Measurements from ENCODE around the gene BAIAP2.

DNA sequence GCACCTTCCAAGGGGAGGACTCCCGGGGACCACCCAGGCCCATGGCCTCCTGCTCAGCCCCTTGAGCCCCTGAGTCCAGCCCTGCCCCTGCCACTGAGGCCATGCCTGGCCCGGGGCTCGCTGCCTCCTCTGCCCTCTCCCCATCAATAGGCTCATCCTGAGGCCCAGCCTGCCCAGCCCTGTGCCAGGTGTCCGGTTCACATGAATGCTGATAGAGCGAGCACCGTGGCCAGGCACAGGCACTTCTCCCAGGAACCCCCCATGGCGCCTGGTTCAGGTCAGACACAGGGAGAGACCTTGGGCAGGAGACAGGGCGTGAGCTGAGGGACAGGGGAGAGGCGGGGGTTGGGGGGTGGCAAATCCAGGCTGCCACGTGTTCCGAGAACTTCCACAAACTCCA is 127.5 kb downstream of the BAIAP2 start:
- TF ChIP-seq, protein P1, sequence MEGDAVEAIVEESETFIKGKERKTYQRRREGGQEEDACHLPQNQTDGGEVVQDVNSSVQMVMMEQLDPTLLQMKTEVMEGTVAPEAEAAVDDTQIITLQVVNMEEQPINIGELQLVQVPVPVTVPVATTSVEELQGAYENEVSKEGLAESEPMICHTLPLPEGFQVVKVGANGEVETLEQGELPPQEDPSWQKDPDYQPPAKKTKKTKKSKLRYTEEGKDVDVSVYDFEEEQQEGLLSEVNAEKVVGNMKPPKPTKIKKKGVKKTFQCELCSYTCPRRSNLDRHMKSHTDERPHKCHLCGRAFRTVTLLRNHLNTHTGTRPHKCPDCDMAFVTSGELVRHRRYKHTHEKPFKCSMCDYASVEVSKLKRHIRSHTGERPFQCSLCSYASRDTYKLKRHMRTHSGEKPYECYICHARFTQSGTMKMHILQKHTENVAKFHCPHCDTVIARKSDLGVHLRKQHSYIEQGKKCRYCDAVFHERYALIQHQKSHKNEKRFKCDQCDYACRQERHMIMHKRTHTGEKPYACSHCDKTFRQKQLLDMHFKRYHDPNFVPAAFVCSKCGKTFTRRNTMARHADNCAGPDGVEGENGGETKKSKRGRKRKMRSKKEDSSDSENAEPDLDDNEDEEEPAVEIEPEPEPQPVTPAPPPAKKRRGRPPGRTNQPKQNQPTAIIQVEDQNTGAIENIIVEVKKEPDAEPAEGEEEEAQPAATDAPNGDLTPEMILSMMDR (conservative IDR thresholded peaks at IDR 0.05; ENCODE audit: low read length) = no peak
- TF ChIP-seq EZH2phosphoT487 (IDR thresholded peaks at IDR 0.05; ENCODE audit: borderline replicate concordance) = no peak

Data from Loucy (cell line).